ENCODE results near the gene ATOH8.
A peak's percentile ranks its signal among the peaks of the same experiment; 100 is the strongest.

Gene ATOH8

DNA sequence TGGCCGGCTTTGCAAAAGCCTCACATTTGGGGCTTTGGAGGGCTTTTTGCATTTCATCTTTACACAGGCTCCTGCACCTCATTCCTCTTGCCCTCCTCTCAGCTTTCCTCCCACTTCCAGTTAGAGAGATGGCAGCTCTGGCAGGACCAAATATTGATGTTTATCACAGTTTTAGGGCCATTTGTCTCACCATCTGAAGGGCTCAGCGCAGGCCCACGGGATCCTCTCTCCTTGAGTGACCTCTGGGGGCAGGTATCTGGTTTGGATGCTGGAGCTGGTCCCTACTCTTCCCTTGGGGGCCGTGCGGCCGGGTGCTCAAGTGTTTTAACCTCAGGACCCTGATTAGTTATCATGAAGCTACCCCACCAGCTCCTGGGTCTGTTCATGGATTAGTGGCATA is 19.9 kb downstream of the ATOH8 start:
- no peak for DNase-seq

DNA sequence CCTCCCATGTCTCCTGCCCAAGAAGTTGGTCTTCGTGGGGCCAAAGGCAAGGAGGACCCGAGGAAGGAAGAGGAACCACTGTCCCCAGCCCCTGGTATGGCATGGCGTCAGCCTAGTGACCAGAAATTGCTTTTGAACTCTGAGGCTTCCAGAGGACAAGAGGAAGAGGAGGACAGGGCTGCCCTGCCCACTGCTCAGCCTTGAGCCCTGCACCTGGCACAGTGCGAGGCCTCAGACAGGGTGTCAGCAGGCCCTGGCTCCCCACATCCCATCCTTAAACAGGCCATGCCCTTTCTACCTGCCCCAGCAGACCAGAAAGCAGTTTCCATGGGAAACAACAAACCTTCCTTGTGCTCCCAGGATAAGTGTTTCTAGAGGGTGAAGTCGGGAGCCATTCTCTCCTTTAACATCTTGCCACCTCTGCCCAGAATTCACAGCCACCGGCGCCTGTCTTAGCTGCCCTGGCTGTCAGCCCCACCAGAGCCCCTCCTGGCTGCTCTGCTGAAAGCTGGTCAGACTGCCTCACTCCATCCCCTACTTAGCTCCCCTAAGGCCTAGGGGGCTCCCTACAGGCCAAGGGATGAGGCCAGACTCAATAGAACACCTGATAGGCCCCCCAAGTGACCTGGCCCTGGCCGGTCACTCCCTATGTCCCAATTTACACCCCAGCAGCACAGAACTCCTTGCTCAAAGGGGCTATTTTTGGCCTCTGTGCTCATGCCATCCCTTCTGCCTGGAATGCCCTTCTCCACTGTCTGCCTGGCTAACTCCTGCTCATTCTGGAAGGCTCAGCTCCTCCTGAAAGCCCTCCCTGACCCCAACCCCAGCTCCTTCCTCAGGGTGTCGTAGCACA is 20.6 kb downstream of the ATOH8 start:
- DNase-seq = no peak

DNA sequence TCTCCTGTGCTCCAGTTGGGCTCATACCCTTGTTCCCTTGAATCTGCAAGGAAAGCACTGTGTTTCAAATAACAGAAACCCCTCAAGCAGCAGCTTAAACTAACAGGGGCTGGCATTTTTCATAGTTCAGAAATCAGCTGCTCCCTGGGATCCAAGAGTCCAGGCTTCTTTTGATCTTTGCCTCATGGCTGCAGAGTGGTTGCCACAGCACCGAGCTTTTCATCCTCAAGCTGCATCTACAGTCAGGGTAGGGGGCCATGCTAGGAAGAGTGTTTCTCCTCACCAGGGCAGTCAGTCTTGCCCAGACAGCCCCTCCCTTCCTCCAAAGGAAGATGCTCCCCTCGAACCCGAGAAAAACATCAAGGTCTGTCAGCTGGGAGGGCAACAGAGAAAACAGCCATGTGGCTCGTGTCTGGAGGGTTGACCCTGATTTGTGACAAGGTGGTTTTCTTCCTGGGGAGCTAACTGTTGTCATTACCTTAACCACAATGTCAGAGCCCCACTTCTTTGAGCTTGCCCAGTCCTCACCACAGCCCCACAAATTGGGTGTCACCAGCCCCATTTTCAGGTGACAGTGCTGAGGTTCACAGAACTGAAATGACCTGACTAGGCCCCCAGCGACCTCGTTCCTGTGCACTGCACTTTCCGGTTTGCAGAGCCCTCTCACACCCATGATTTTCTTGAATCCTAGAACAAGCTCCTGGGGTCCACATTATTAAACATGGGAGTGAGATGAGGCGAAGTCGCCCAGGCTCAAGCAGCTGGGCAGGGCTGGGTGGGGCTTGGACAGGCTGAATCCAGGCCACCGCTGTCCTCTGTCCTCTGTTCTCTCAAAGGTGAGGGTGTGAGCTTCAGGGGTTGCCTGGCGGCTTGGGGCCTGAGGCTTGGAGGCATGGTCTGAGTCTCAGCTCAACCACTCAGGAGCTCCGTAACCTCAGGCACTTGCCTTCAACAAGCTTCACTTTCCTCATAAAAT is 21.9 kb downstream of the ATOH8 start:
- no peak for DNase-seq

DNA sequence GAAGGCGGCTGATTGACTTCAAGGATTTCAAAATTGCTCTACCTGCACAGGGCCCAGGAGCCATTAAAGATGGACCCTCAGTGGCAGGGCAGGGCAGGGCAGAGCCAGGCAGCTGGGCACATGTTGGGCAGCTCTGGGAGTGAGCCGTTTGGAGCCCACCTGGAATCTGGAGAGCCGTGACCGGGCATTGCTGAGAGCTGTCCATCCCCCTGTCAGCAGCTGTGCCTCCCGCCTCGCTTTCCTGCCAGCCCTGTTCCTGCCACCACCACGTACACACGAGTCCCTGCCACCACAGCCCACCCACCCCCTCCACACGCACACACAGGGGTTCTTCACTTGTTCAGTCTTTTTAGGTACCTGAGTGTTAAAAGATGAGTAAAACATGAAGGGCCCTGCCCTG is 22.9 kb downstream of the ATOH8 start:
- no peak for DNase-seq

DNA sequence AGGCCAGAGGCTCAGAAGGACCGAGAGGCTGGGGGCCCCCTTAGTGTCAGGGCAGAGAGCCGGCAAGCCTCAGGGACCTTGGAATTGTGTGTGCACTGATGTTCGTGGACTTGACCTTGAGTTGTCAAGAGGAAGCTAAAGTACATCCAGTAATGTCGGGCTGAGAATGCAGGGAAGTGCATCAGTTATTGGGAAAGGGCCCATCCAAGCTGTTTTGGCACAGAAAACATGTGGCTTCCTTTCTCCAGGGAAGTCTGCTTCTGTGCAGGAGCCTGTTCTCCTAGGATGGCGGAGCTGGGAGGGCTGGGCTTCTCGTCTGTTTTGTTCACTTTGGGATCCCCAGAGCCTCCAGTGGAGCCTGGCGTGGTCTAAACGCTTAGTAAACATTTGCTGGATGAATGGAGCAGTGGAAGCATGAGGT is 23.7 kb downstream of the ATOH8 start:
- DNase-seq = peak in 1 of 2 experiments; percentile 53

DNA sequence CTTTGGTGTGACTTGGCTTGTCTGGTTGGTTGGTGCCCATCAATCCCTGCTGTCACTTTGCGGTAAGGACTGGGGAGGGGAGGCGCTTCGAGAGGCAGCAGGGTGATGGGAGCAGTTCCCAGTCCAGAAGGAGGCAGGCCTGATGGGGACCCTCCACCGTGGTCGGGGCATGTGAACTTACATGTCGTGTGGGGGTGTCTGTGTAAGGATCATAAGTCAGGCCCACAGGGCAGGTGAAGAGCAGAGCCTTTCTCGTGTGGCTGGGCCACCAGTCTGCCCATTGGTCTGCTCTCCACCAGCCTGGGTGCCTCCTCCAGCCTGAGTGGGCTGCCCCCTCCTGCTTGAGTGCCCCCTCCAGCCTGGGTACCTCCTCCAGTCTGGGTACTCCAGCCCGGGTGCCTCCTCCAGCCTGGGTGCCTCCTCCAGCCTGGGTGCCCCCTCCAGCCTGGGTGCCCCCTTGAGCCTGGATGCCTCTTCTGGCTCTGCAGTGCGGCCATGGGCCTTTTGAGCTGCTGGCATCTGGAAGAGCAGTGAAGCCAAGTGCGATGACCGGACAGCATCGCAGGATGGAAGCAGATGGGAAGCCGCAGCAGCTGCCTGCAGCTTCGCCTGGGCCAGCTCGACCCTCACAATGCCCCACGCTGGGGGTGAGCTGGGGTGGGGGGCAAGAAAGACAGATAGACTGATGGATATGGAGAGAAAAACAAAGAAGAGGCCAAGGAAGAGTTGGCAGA is 25.0 kb downstream of the ATOH8 start:
- DNase-seq = no peak

DNA sequence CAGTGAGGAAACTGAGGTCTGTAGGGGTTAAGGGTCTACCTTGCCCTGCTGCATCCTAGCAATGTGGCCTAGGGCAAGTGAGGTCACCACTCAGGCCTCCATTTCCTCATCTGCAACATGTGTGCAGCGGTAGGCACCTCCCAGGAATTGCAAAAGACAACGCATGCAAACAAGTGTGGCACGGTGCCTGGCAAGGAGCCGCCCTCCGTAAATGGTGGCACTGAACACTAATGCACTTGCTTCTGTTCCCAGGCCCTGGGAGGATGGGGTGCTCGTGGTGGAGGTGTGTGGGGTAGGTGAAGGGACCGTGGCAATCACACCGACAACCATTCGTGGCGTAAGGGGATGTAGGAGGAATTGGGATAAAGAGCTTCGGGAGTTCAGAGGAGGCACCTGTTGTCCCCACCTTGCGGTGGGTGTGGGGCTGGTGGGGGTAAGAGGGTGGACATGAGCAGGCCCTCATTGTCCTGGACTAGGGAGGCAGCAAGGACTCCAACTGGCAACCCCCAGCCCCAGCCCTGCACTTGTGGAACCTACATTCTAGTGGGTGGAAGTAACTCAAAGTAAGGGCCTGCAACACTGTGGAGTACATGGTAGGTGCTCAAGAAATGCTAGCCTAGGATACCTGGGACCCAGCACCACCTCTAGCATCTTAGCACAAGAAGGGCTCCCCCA is 26.0 kb downstream of the ATOH8 start:
- no peak for DNase-seq

DNA sequence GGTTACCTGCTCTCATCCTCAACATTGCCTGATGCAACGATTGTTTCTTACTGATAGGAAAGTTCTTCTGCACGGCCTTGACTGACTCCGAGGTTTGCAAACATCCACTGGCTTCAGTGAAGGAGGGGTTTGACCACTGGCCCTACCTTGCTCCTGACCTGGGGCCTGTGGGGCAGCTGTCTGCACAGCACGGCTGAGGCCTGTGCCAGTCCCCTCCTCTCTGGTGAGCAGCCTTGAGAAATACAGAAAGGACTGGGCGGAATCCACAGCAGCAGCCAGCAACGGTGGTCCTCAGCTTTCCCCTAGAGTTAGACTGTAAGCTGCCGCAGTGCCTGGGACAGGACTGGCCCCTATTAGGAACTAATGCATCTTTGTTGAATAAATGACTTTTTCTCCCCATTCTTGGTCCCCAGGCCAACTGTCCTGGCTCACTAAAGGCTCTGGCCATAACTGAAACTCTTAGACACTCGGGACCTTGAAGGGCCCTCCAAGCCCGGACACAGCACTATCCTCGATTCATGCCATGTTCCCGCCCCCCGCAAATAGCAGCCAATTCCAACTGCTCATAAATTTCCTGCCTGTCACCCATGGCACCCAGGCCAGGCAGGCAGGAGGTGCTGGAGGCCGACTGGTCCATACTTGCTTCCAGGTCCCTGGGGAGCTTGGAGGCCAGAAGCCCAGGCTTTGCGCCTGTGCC is 26.7 kb downstream of the ATOH8 start:
- DNase-seq = no peak

DNA sequence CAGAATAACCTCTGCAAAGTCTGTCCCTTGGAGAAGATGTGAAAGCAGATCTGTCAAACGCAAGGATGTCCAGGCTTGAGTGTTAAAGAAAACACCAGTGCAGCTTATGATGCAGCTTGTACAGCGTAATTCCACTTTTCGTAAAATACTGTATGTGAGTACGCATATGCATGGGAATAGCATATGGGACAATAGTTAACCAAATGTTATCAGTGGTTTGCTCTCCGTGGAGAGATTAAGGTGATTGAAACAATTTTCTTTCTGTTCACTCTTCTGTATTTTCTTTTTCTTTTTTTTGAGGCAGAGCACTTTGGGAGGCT is 27.2 kb downstream of the ATOH8 start:
- no peak for DNase-seq

DNA sequence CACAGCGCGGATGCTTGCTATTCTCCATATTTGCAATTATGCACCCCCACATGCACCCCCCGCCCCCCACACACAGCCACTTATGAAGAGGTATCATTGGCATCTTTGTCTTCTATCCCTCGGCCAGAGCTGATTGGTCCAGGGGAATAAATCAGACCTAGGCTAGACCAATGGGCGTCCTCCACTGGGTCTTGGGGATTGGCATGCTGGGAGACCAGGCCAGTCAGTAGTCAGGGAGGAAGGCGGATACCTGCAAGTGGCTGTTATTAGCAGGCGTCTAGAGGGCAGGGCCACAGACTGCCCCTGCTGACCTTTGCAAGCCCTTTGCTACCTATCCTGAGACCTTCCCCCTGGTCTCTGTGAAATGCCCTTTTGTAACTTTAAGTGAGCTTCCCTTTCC is 30.0 kb downstream of the ATOH8 start:
- DNase-seq = no peak

DNA sequence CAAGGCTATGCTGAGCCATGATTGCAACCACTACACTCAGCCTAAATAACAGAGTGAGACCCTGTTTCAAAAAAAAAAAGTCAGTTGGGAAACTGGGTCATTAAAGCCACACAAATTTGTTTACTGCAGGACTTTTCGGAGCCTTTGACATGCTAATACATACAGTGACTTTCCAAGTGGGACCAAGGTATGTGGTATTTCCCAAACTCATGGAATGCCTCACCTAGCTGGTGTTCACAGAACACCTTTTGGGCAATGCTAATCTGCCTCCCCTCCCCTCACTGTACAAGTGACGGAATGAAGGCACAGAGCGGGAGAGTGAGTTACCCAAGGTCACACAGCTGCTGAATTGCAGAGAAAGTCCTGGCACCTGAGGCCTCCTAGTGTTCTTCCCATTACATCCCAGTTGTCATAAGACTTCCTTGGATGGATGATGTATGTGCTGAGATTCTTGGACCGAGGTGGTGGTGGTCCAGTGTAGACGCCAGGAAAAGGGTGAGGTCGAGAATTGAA is 30.7 kb downstream of the ATOH8 start:
- no peak for DNase-seq

DNA sequence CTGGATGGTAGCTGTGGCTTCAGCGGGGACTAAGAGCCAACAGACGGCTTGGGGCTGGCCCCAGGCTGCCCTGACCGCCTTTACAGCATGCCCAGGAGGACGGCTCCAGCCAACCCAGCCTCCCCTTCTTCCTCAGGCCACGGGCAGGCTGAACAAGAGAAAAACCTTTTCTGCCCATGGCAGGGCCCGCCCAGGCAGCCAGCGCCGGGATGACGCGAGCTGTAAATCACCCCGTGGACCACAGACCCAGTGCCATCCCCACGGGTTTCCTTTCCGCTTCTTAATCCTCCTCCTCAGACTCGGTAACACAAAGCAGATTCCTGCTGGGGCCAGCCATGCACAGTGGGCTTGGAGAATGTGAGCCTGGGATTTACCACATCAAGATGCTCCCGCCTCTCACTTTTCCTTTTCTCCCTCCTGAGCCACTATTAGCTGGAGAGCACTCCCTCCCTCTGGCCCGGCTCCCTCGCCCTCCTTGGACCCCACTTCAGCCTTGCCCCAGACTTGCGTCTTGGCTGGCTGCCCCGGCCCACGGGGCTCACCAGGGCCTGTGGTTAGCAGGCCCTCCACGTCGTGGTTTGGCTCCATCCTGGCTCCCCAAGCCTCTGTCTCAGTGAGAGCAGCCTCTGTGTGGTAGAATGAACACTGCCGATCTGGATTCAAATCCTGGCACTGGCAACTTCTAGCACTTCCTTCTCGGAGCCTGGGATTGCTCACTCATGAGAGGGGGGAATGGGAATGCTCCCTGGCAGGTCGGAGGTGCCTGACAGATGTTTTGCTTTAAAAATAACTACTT is 31.4 kb downstream of the ATOH8 start:
- DNase-seq = no peak

DNA sequence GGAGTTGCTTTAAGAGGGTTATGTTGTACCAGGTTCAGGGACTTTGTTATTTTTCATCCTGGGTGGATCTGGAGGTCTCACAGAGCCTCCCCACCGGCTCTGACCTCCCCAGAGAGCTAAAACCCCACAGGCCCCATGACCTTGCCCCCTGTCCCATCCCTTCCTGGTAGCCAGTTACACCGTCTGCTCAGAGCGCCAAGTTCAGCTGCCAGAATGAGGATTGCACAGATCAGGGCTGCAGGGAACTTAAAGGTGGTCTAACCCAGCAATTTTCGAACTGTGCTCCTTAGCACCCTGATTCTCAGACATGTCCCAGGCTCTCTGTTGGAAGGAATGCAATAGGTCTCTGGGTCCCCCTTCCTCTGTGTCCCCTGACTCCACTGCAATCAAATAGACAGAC is 32.1 kb downstream of the ATOH8 start:
- DNase-seq = no peak

DNA sequence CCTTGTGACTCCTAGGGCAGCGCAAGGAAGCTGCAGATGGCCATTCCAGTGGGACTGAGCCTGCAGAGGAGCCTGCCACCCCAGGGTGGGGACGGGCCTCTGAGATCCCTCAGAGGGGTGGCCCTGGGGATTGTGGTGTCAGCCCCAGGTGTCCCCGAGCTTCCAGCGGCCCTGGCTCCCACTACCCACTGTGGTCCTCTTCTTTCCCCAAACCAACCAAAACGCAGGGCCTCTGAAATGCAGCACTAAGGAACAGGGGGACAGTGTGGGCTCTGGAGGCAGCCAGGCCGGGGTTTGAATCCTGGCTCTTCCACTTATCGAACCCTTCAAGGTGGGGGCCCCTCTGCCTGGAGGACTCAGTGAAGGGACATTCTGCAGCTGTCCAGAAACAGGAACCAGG is 32.7 kb downstream of the ATOH8 start:
- DNase-seq = no peak

DNA sequence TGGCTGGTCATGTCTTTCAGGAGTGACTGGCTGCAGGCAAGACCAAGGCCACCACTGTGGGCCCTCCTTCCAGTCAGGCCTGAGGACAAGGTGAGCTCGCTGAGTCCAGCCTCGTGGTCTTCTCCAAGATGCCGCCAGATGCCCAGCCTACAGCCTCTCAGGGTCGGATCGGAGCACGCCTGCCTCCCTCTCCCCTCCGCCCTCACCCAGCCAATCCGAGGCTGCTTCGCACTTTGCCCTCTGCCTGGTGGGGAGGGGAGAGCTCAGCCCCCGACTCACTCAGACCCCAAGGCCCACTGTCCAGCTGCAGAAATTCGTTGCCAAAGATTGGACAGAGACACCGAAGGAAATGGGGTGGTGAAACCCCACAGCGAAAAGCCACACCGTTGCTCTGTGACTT is 33.1 kb downstream of the ATOH8 start:
- no peak for DNase-seq

DNA sequence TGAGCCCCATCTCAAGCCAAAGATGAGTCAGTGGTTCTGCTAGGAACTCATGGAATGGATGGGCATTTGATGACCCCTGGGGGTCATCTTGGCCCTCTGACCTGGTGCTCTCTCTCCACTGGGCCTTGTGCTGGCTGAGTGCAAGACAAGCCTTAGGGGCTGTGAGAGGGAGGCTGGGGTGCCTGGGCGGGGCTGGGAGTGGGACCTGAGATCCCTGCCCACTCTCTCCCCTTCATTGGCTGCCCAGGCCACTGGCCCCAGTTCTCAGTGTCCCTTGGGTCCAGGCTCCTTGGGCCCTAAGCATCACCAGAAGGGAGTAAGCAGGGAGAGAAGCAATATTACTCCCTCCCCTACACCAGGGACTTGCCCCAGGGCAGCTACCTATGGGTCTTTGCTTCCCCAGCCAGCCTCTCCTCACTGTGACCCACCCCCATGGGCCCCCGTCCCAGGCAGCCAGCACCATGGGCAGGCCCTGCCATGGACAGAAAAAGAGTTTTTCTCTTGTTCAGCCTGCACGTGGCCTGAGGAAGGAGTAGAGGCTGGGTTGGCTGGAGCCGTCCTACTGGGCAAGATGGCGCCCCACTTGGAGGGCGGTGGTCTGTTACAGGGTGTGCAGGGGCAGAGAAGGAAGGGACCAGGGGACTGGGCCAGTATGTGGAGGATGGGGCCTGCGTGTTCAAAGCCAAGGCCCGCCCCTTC is 33.6 kb downstream of the ATOH8 start:
- DNase-seq = no peak

DNA sequence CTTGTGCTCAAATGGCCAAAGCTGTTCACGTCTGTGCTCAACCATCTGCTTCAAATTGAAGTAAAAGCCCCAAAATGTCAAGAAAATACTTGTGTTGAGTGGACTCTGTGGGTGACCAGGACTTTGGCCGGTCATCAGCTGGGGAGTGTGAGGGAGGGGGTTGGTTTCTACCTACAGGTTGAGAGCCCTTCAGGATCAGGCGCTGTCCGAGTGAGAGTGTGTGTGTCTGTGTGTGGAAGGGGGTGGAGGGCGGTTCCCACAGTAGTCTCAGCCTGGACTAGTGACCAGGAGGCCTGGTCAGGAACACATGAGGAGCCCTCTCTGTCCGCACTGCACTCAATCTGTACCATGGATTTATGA is 34.2 kb downstream of the ATOH8 start:
- DNase-seq = no peak

DNA sequence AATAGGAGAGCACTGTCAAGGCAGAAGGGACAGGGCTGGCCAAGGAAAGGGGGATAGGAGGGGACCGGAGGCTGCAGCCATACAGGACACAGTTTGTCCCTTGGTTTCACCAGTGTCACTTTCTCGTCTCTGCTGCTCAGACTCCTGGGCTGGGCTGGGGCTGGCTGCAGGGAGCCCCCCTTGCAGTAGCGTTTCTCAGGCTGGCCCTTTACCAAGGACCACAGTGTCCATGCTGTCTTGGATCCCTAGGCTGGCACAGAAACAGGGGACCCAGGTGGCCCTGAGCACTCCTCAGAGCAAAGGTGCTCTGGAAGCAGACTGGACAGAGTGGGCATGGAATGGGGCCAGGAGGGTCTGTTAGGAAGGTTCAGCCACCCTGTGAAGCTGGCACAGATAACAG is 34.8 kb downstream of the ATOH8 start:
- no peak for DNase-seq

DNA sequence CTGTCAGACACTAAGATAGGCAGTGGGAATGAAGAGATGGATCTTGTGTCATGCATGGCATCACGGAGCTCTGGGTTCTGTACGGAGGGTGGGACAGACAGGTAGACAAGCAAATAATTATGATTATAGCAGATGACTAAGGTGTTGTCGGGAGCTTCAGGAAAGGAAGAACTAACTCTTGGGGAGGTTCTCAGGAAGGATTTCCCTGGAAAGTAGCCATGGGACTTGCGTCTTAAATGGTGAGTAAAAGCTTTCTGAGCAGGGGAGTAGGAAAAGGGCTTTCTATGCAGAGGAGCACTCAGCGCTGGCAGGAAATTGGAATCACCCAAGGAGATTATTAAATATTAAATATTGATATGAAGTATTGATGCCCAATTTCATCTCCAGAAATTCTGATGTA is 35.5 kb downstream of the ATOH8 start:
- no peak for DNase-seq

DNA sequence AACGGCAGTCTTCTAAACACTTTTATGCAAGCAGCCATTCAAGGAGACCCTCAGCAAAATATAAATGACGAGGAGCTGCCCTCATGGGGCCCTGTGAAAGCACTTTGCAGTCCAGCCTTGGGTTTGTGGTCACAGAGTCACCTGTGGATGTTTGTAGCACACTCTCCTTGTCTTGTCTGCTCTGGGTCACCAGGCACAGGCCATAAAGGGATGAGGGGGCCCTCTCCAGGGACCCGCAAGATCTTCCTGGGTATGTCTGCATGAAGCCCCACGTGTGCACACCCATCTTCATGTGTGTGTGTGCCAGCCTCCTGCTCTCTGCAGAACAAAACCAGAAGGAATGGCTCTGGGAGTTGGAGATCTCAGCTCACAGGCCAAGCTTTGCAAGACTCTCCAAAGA is 36.2 kb downstream of the ATOH8 start:
- DNase-seq = no peak
